ENCODE results near the gene SLC24A1.

The SLC24A1 gene

DNA sequence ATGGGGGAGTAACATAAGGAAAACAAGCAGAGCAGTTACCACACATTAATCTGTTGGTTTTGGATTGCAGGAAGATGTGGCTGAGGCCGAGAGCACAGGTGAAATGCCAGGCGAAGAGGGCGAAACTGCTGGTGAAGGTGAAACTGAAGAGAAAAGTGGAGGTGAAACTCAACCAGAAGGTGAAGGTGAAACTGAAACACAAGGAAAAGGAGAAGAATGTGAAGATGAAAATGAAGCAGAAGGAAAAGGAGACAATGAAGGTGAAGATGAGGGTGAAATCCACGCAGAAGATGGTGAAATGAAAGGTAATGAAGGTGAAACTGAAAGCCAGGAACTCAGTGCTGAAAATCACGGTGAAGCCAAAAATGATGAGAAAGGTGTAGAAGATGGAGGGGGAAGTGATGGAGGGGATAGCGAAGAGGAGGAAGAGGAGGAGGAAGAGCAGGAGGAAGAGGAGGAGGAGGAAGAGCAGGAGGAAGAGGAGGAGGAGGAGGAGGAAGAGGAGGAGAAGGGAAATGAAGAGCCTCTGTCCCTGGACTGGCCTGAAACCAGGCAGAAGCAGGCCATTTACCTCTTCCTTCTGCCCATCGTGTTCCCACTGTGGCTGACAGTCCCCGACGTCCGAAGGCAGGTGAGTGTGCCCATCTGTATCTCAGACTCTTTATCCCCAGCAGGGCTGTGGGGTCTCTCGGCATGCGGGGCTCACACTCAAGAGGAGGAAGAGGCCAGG lies 28.7 kb downstream of the SLC24A1 start:
- Histone ChIP-seq H3K9ac (ENCODE audit: low read depth in 1 of 2, low read length in 2 of 2) (no peak overlapping the region), H3K36me3 (ENCODE audit: control insufficient read depth in 2 of 2, insufficient read depth in 2 of 2, low read length in 2 of 2) (peaks cover 12 to 13% of the 10 kb centered on the region in 2 donors), H3K4me3 (ENCODE audit: low read length in 2 of 2) (no peak overlapping the region), H3K27ac (ENCODE audit: low read depth in 2 of 2, low read length in 2 of 2) (no peak overlapping the region), H3K4me1 (ENCODE audit: control insufficient read depth in 2 of 2, insufficient read depth in 2 of 2, low read length in 2 of 2) (no peaks in the 10 kb centered on the region), H3K9me3 (ENCODE audit: control insufficient read depth in 2 of 2, low read length in 2 of 2) (no peaks in the 10 kb centered on the region), H3K27me3 (ENCODE audit: control insufficient read depth in 2 of 2, insufficient read depth in 2 of 2, low read length in 2 of 2) (no peaks in the 10 kb centered on the region)

DNA sequence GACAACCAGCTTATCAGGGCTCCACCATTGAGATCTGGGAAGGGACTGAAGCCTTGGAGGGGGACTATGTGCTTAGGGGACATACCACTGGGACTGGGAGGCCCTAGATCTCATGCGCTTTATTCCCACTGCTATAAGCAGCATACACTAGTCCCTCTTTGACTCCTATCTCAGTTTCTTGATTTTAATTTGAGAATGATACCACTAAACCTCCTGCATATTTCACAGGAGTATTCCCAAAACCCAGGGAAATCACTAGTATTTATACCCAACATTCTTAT lies 29.2 kb downstream of the SLC24A1 start:
- Histone ChIP-seq H3K4me1 (ENCODE audit: control insufficient read depth in 2 of 2, insufficient read depth in 2 of 2, low read length in 2 of 2) (no peaks in the 10 kb centered on the region), H3K9ac (ENCODE audit: low read depth in 1 of 2, low read length in 2 of 2) (no peak overlapping the region), H3K27ac (ENCODE audit: low read depth in 2 of 2, low read length in 2 of 2) (no peak overlapping the region), H3K4me3 (ENCODE audit: low read length in 2 of 2) (no peak overlapping the region), H3K9me3 (ENCODE audit: control insufficient read depth in 2 of 2, low read length in 2 of 2) (no peaks in the 10 kb centered on the region), H3K36me3 (ENCODE audit: control insufficient read depth in 2 of 2, insufficient read depth in 2 of 2, low read length in 2 of 2) (peaks cover 12 to 16% of the 10 kb centered on the region in 2 donors), H3K27me3 (ENCODE audit: control insufficient read depth in 2 of 2, insufficient read depth in 2 of 2, low read length in 2 of 2) (no peaks in the 10 kb centered on the region)

DNA sequence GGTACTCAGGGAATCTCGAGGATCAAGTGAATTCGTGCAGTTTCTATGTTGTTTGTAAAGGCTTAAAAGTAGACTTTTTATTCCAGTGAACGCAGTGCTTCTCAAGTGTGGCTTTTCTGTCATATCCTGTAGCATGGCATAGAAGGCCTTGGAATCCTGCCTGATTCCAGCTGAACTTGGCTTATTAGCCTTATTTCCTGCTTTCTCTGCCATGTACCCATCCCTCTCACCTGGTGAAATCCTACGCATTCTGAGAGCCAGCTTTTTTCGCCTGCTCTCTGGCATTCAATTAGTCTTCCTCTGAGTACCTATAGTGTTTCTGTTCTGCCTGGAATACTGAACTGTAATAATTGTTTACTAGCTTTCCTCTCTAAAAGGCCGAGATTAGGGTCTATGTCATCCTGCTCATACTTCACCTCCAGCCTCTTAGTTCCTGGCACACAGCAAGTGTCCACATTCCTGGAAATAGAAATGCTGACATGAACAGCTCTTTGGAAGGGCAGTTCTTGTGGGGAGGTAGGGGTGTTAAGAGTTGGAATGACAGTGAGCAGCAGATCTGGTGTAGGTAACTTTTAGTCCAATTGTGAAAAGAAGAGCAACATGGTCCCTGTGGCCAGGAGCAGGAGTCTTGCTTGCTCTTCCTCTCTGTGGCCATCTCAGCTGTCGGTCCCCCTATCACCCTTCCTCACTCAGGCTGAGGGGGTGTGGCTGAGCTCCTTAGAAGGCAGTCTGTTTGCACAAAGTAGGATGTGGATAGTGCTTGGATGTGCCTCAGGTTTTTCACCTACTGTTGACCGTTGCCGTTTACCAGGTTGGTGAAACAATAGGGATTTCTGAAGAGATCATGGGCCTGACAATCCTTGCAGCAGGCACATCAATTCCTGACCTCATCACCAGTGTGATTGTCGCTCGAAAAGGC lies 30.4 kb downstream of the SLC24A1 start:
- Histone ChIP-seq H3K27me3 (ENCODE audit: control insufficient read depth in 2 of 2, insufficient read depth in 2 of 2, low read length in 2 of 2) (no peaks in the 10 kb centered on the region), H3K4me3 (ENCODE audit: low read length in 2 of 2) (no peak overlapping the region), H3K9me3 (ENCODE audit: control insufficient read depth in 2 of 2, low read length in 2 of 2) (no peaks in the 10 kb centered on the region), H3K36me3 (ENCODE audit: control insufficient read depth in 2 of 2, insufficient read depth in 2 of 2, low read length in 2 of 2) (peaks cover 12 to 16% of the 10 kb centered on the region in 2 donors), H3K4me1 (ENCODE audit: control insufficient read depth in 2 of 2, insufficient read depth in 2 of 2, low read length in 2 of 2) (no peaks in the 10 kb centered on the region), H3K9ac (ENCODE audit: low read depth in 1 of 2, low read length in 2 of 2) (no peak overlapping the region), H3K27ac (ENCODE audit: low read depth in 2 of 2, low read length in 2 of 2) (no peak overlapping the region)

DNA sequence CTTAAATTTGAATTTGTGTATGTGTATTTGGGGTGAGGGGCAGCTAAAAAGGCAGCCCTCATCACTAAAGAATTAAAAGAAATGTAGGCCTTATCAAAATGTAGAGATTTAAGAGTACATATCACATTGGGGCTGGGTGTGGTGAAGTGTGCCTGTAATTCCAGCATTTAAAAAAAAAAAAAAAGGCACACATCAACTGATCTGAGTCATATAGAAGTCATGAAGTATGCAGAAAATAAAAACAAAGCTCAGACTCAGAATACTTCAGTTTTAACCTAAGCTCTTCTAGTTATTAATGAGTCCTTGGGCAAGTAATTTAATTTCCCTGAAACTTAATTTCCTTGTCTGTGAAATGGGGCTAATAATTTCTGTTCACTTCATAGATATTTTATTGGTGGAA lies 31.6 kb downstream of the SLC24A1 start:
- H3K36me3 ChIP-seq (ENCODE audit: control insufficient read depth in 2 of 2, insufficient read depth in 2 of 2, low read length in 2 of 2), result peaks cover 12 to 16% of the 10 kb centered on the region in 2 donors

DNA sequence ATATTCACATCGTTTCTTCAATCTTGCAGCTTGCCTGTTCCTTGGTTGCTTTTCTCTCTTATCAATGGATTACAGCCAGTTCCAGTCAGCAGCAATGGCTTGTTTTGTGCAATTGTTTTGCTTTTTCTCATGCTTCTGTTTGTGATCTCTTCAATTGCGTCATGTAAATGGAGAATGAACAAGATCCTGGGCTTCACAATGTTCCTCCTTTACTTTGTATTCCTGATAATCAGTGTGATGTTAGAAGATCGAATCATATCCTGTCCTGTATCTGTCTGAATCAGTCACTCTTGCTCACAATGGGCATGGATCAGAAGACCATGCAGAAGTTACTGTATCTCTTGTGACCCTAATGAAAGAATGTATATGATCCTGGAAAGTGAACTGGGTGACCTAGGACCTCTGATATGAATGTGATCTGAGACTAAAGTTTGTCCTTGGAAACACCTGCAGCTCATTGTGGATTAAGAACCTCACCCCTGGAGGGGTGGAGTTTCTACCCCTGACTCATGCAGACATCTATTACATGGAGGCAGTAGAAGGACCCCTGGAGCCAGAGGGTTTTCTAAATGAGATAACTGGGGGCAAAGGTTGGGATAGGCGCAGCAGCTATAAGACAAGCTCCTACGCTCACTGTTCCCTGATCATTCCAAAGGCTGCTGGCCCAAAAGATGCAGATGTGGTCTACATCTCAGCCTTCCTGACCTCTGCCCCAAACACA lies 32.2 kb downstream of the SLC24A1 start:
- H3K27ac ChIP-seq (ENCODE audit: low read depth in 2 of 2, low read length in 2 of 2), result no peak overlapping the region
- H3K36me3 ChIP-seq (ENCODE audit: control insufficient read depth in 2 of 2, insufficient read depth in 2 of 2, low read length in 2 of 2), result peaks cover 12 to 16% of the 10 kb centered on the region in 2 donors
- no peaks in the 10 kb centered on the region for H3K4me1 ChIP-seq (ENCODE audit: control insufficient read depth in 2 of 2, insufficient read depth in 2 of 2, low read length in 2 of 2)
- H3K27me3 ChIP-seq (ENCODE audit: control insufficient read depth in 2 of 2, insufficient read depth in 2 of 2, low read length in 2 of 2), result no peaks in the 10 kb centered on the region
- no peak overlapping the region for H3K9ac ChIP-seq (ENCODE audit: low read depth in 1 of 2, low read length in 2 of 2)
- no peaks in the 10 kb centered on the region for H3K9me3 ChIP-seq (ENCODE audit: control insufficient read depth in 2 of 2, low read length in 2 of 2)
- H3K4me3 ChIP-seq (ENCODE audit: low read length in 2 of 2), result no peak overlapping the region

More for the DNA sequence above, 31.6 kb downstream of the SLC24A1 start:
- Histone ChIP-seq H3K4me3 (ENCODE audit: low read length in 2 of 2) (no peak overlapping the region), H3K4me1 (ENCODE audit: control insufficient read depth in 2 of 2, insufficient read depth in 2 of 2, low read length in 2 of 2) (no peaks in the 10 kb centered on the region), H3K9me3 (ENCODE audit: control insufficient read depth in 2 of 2, low read length in 2 of 2) (no peaks in the 10 kb centered on the region), H3K27ac (ENCODE audit: low read depth in 2 of 2, low read length in 2 of 2) (no peak overlapping the region), H3K9ac (ENCODE audit: low read depth in 1 of 2, low read length in 2 of 2) (no peak overlapping the region), H3K27me3 (ENCODE audit: control insufficient read depth in 2 of 2, insufficient read depth in 2 of 2, low read length in 2 of 2) (no peaks in the 10 kb centered on the region)

DNA sequence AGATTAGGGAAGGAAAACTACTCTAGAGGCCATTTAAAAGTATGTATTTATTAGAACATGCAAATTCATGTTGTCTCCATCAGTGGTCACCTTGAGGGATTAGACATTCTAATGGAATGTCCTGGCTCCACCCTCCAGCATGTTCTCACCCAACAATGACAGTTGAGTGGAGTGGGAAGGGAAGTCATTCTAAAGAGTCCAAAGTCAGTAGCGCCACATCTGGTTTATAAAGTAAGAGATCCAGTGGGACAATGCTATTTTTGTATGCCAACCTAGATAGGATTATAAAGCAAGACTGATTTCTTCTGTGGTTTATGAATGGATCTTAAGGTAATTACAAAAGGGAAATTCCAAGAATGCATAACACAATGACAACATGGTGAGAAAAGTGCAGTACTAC lies 33.3 kb downstream of the SLC24A1 start:
- H3K9me3 ChIP-seq (ENCODE audit: control insufficient read depth in 2 of 2, low read length in 2 of 2), result no peaks in the 10 kb centered on the region
- no peak overlapping the region for H3K27ac ChIP-seq (ENCODE audit: low read depth in 2 of 2, low read length in 2 of 2)
- H3K4me3 ChIP-seq (ENCODE audit: low read length in 2 of 2), result no peak overlapping the region
- peaks cover 12 to 16% of the 10 kb centered on the region in 2 donors for H3K36me3 ChIP-seq (ENCODE audit: control insufficient read depth in 2 of 2, insufficient read depth in 2 of 2, low read length in 2 of 2)
- no peaks in the 10 kb centered on the region for H3K27me3 ChIP-seq (ENCODE audit: control insufficient read depth in 2 of 2, insufficient read depth in 2 of 2, low read length in 2 of 2)
- H3K9ac ChIP-seq (ENCODE audit: low read depth in 1 of 2, low read length in 2 of 2), result no peak overlapping the region
- H3K4me1 ChIP-seq (ENCODE audit: control insufficient read depth in 2 of 2, insufficient read depth in 2 of 2, low read length in 2 of 2), result no peaks in the 10 kb centered on the region

DNA sequence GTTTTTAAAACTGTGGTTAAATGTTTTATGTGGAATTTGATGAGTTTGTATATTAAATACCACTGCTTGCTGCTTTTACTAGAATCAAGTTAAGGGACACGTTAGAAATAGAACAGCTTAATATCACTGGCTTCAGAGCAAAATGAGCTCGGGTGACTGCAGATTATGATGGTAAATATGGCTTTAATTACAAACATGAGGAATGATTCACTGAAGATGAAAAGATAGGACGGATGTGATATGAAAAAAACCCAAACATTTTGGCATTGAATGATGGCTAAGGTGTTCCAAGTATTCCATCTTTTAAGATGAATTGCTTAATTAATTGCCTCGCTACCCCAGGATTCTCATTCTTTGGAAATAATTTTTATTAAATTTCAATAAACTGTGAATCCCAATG lies 33.7 kb downstream of the SLC24A1 start:
- Histone ChIP-seq H3K36me3 (ENCODE audit: control insufficient read depth in 2 of 2, insufficient read depth in 2 of 2, low read length in 2 of 2) (peaks cover 12 to 16% of the 10 kb centered on the region in 2 donors), H3K27me3 (ENCODE audit: control insufficient read depth in 2 of 2, insufficient read depth in 2 of 2, low read length in 2 of 2) (no peaks in the 10 kb centered on the region), H3K4me1 (ENCODE audit: control insufficient read depth in 2 of 2, insufficient read depth in 2 of 2, low read length in 2 of 2) (no peaks in the 10 kb centered on the region), H3K27ac (ENCODE audit: low read depth in 2 of 2, low read length in 2 of 2) (no peak overlapping the region), H3K4me3 (ENCODE audit: low read length in 2 of 2) (no peak overlapping the region), H3K9ac (ENCODE audit: low read depth in 1 of 2, low read length in 2 of 2) (no peak overlapping the region), H3K9me3 (ENCODE audit: control insufficient read depth in 2 of 2, low read length in 2 of 2) (no peaks in the 10 kb centered on the region)

DNA sequence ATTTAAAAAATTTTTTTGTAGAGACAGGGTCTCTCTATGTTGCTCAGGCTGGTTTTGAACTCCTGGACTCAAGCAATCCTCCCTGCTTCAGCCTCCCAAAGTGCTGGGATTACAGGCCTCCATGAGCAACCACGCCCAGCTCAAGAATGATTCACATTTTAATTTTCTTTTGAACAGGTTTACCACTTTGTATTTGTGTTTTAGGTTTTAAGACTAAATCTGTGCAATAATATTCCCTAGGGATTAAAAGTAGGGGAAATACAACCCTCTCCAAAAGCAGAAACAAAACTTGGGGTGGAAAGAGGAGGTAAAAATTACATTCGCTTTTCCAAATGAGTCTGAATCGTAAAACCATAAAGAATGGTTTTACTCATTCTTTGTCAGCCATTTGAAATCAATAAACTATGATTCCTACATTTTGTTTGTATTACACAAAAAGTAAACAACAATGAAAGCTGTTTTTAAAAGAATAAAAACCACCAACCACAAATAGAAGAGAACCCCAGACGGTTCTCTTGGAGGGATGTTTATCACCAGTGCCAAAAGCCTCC lies 37.8 kb downstream of the SLC24A1 start:
- Histone ChIP-seq H3K36me3 (ENCODE audit: control insufficient read depth in 2 of 2, insufficient read depth in 2 of 2, low read length in 2 of 2) (peaks cover 9 to 13% of the 10 kb centered on the region in 2 donors), H3K9me3 (ENCODE audit: control insufficient read depth in 2 of 2, low read length in 2 of 2) (no peaks in the 10 kb centered on the region), H3K27ac (ENCODE audit: low read depth in 2 of 2, low read length in 2 of 2) (no peak overlapping the region), H3K9ac (ENCODE audit: low read depth in 1 of 2, low read length in 2 of 2) (no peak overlapping the region), H3K27me3 (ENCODE audit: control insufficient read depth in 2 of 2, insufficient read depth in 2 of 2, low read length in 2 of 2) (no peaks in the 10 kb centered on the region), H3K4me3 (ENCODE audit: low read length in 2 of 2) (no peak overlapping the region), H3K4me1 (ENCODE audit: control insufficient read depth in 2 of 2, insufficient read depth in 2 of 2, low read length in 2 of 2) (no peaks in the 10 kb centered on the region)

DNA sequence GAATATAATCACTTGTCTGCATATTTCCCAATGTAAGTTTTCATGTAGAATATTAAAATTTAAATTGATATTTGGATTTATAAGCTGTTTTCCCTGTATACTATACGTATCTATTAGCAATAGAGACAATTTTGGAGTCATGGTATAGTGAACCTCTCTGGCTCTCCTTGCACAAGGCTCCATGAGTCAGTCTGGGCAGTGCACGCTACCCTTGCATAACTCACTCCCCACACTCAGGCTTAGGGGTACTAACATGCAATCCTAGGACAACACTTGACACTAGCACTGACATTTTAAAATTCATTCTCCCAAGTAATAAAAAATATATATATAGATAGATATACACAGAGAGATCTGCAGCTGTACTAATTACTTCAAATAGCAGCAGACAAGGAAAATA lies 39.2 kb downstream of the SLC24A1 start:
- peaks cover 10 to 14% of the 10 kb centered on the region in 2 donors for H3K36me3 ChIP-seq (ENCODE audit: control insufficient read depth in 2 of 2, insufficient read depth in 2 of 2, low read length in 2 of 2)
- no peaks in the 10 kb centered on the region for H3K9me3 ChIP-seq (ENCODE audit: control insufficient read depth in 2 of 2, low read length in 2 of 2)
- H3K9ac ChIP-seq (ENCODE audit: low read depth in 1 of 2, low read length in 2 of 2), result no peak overlapping the region

DNA sequence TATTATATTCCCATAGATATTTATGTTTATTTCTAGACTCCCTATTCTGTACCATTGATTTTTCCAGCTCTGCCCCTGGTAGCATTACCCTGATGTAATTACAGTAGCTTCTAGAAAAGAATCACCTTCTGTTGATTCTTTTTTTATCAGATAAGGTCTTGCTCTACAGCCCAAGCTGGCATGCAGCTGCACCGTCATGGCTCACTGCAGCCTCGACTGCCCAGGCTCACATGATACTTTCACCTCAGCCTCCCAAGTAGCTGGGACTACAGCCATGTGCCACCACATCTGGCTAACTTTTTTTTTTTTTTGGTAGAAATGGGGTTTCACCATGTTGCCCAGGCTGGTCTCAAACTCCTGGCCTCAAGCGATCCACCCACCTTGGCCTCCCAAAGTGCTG lies 41.8 kb downstream of the SLC24A1 start:
- Histone ChIP-seq H3K4me1 (ENCODE audit: control insufficient read depth in 2 of 2, insufficient read depth in 2 of 2, low read length in 2 of 2) (no peaks in the 10 kb centered on the region), H3K4me3 (ENCODE audit: low read length in 2 of 2) (no peak overlapping the region), H3K9ac (ENCODE audit: low read depth in 1 of 2, low read length in 2 of 2) (no peak overlapping the region), H3K27ac (ENCODE audit: low read depth in 2 of 2, low read length in 2 of 2) (no peak overlapping the region), H3K27me3 (ENCODE audit: control insufficient read depth in 2 of 2, insufficient read depth in 2 of 2, low read length in 2 of 2) (no peaks in the 10 kb centered on the region), H3K36me3 (ENCODE audit: control insufficient read depth in 2 of 2, insufficient read depth in 2 of 2, low read length in 2 of 2) (peaks cover 14 to 19% of the 10 kb centered on the region in 2 donors), H3K9me3 (ENCODE audit: control insufficient read depth in 2 of 2, low read length in 2 of 2) (no peaks in the 10 kb centered on the region)

More for the DNA sequence above, 39.2 kb downstream of the SLC24A1 start:
- no peaks in the 10 kb centered on the region for H3K27me3 ChIP-seq (ENCODE audit: control insufficient read depth in 2 of 2, insufficient read depth in 2 of 2, low read length in 2 of 2)
- H3K4me3 ChIP-seq (ENCODE audit: low read length in 2 of 2), result no peak overlapping the region
- no peaks in the 10 kb centered on the region for H3K4me1 ChIP-seq (ENCODE audit: control insufficient read depth in 2 of 2, insufficient read depth in 2 of 2, low read length in 2 of 2)
- H3K27ac ChIP-seq (ENCODE audit: low read depth in 2 of 2, low read length in 2 of 2), result no peak overlapping the region
